Gastroesophageal sphincter (tissue), 3 donors: ENCODE results near the gene SNX6.
"Not testable (repeated sequence)": the region's sequence is repeated elsewhere in the genome, so short reads cannot be mapped to it uniquely, and the experiment has no call there.

Source experiments
- CTCF ChIP-seq, 4 experiments: fragments of 200-600 bp in 2 of 4; fragments of 450-650 bp in 2 of 4; sonication (generic) in 1 of 4; IDR thresholded peaks; one replicate each; pipeline ENCODE4 v1.5.1; 2017 to 2019; ENCODE audit warnings: antibody characterized with exemption in 4 of 4, mild to moderate bottlenecking in 2 of 4, moderate library complexity in 2 of 4
- EP300 ChIP-seq: sonication (generic); formaldehyde crosslinking; IDR thresholded peaks from one replicate; pipeline ENCODE4 v1.6.1; 2017; ENCODE audit warnings: antibody characterized with exemption, mild to moderate bottlenecking

- not testable (repeated sequence) for TF ChIP-seq CTCF (IDR thresholded peaks at IDR 0.05); EP300
Measured at GRCh38 chr14:34547136-34547520, 82.8 kb downstream of the SNX6 start.
